Body of pancreas (tissue), 4 donors: ENCODE results near the gene MSI2. TPM values are rescaled to one million over a fixed set of nuclear protein-coding genes. Genes with fewer than 3 reads are reported as not detected.
A peak's percentile ranks its signal among the peaks of the same experiment; 100 is the strongest.

Experiments
- ATAC-seq: fragments of 150-250 bp; one replicate; pipeline ENCODE4 v1.9.1; 2016
- DNase-seq, 4 donors: peaks; one replicate each; pipeline ENCODE4 v3.0.0-alpha.2; 2019
- H3K27ac ChIP-seq, 4 donors: fragments of 200-600 bp; sonication (generic); 1 replicate in 3 of 4; 2 replicates in 1 of 4; pipeline versions ENCODE4 v1.5.1 to v1.6.1; 2016 to 2019; ENCODE audit warnings: mild to moderate bottlenecking in 1 of 4, mixed read lengths in 1 of 4, moderate library complexity in 1 of 4
- H3K27me3 ChIP-seq, 2 donors: fragments of 200-600 bp; sonication (generic); one replicate each; pipeline ENCODE4 v1.6.0; 2016; ENCODE audit warnings: mild to moderate bottlenecking in 1 of 2
- H3K36me3 ChIP-seq, 2 donors: fragments of 200-600 bp; sonication (generic); replicated peaks in 1 of 2; 2 replicates each; pipeline ENCODE4 v1.5.1; 2016; ENCODE audit warnings: low read depth in 2 of 2; ENCODE audit not compliant: insufficient read depth in 1 of 2
- H3K4me1 ChIP-seq: fragments of 200-600 bp; sonication (generic); one replicate; pipeline ENCODE4 v1.6.0; 2016
- H3K4me3 ChIP-seq, 2 donors: fragments of 200-600 bp; sonication (generic); 1 replicate in 1 of 2; 2 replicates in 1 of 2; pipeline ENCODE4 v1.5.1; 2016 to 2019
- H3K9me3 ChIP-seq, 3 donors: fragments of 200-600 bp; sonication (generic); 1 replicate in 2 of 3; 2 replicates in 1 of 3; pipeline ENCODE4 v1.5.1; 2016
- POLR2A ChIP-seq, 3 donors: fragments of 450-650 bp; IDR thresholded peaks; one replicate each; pipeline ENCODE4 v1.6.1; 2016; ENCODE audit warnings: antibody characterized with exemption in 3 of 3, mild to moderate bottlenecking in 2 of 3
- WGBS, 2 donors: methylation state at CpG; one replicate each; pipeline ENCODE4 v1.1.5; 2017; 5-methylcytosine and 5-hydroxymethylcytosine counted together
- intact Hi-C: fragments of 100-400 bp; cut with DNase I; formaldehyde crosslinking; loops from one replicate; pipeline ENCODE4 v1.15.1; 2023
- total RNA-seq, 2 donors: library from RNA; depleted of rRNA; stranded (reverse); fragments of >200 nt; gene quantifications; one replicate each; pipeline ENCODE4 v1.1.0, GENCODE V29; 2016
- TF ChIP-seq, protein P1 (sequence below), 7 experiments: fragments of 450-650 bp in 4 of 7; fragments of 200-600 bp in 3 of 7; sonication (generic) in 3 of 7; IDR thresholded peaks; one replicate each; pipeline ENCODE4 v1.5.1; 2016 to 2019; ENCODE audit warnings: antibody characterized with exemption in 7 of 7

The MSI2 gene
- total RNA-seq, 2 donors from 2014 or later = 21.1 to 28.5 TPM

DNA sequence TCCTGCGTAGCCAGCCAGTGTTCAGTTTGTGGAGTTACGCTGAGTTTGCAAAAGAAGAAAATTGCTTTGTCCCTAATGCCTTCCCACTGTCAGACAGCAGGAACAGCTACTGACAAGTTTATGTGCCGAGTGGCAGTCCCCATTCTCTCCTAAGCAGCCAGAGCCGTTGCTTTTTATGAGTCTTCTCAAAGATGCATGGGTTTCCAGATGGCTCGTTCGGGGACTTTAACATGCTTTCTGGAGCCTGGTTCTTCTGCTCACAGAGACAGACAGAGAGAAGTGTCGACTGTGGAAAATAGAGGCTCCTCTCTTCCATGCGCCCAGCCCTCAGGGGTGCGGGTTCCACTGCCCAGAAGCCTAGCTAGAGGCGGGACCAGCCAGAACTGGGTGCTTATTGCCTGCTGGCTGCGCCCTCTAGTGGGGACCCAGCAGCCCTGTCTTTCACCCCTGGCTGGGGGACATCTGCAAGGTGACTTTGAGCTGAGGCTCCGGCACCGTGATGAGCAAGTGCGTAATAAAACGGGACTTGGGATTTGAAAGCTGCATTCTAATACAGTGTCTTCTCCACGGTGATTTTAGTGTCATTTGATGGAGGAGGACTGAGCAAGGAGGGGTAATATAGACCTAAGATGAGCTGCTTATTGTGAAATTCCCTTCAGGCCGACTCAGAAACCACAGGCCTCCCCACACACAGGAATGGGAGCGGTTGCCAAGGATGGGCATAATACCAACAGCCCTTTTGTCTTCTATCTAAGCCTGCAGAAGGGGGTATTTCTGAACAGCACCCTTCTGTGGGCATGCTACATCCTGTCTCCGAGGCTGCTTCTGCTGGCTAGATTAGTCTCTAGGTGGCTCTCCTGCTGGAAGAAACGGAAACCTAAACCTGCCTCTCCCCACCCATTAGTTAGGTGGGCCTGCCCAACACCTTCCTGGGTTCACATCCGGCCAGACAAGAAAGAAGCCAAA, 415.6 kb downstream of the MSI2 start:
- intact Hi-C loops = loop anchor here (10.0 kb wide), 1 partner anchor 537 kb away; no protein-coding TSS in a partner anchor

DNA sequence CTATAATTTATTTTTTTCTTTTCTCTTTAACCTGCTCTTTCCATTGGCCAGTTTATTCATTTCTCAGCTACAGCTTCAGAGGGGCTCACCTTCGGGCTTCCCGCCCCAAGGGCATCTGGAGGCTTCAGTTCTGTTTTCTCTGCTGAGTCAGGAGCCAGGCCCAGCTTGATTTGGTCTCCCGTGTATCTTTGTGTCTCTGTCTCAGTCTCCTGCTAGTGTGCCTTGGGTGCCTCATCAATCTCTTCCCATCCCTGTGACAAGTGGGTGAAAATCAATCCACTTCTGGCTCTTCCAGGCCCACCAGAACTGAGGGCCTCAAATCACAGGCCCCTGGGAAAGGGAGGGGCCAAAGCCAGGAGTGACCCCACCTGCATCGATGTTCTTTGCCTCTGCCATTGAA, 416.6 kb downstream of the MSI2 start:
- WGBS, 2 donors = 86 to 88% methylated on average over 4 of the region's 4 CpGs
- intact Hi-C loops = loop anchor here (10.0 kb wide), 1 partner anchor 538 kb away; no protein-coding TSS in a partner anchor
- H3K36me3 ChIP-seq = no peaks in the 10 kb centered on the region
- H3K4me3 ChIP-seq = no peak overlapping the region
- DNase-seq (no peak), ATAC-seq (no peak)
- peaks cover 6% of the 10 kb centered on the region for H3K4me1 ChIP-seq
- H3K9me3 ChIP-seq = no peaks in the 10 kb centered on the region
- no peak for TF ChIP-seq POLR2A (IDR thresholded peaks at IDR 0.05)
- TF ChIP-seq, protein P1, sequence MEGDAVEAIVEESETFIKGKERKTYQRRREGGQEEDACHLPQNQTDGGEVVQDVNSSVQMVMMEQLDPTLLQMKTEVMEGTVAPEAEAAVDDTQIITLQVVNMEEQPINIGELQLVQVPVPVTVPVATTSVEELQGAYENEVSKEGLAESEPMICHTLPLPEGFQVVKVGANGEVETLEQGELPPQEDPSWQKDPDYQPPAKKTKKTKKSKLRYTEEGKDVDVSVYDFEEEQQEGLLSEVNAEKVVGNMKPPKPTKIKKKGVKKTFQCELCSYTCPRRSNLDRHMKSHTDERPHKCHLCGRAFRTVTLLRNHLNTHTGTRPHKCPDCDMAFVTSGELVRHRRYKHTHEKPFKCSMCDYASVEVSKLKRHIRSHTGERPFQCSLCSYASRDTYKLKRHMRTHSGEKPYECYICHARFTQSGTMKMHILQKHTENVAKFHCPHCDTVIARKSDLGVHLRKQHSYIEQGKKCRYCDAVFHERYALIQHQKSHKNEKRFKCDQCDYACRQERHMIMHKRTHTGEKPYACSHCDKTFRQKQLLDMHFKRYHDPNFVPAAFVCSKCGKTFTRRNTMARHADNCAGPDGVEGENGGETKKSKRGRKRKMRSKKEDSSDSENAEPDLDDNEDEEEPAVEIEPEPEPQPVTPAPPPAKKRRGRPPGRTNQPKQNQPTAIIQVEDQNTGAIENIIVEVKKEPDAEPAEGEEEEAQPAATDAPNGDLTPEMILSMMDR (IDR thresholded peaks at IDR 0.05) = no peak
- H3K27ac ChIP-seq = no peak overlapping the region
- H3K27me3 ChIP-seq = no peaks in the 10 kb centered on the region

More for the DNA sequence above, 415.6 kb downstream of the MSI2 start:
- no peak overlapping the region for H3K4me3 ChIP-seq
- H3K27ac ChIP-seq = no peak overlapping the region
- no peaks in the 10 kb centered on the region for H3K36me3 ChIP-seq
- H3K27me3 ChIP-seq = no peaks in the 10 kb centered on the region
- DNase-seq = peak; percentile 68 to 75 (median 72)
- TF ChIP-seq POLR2A (IDR thresholded peaks at IDR 0.05) = no peak
- TF ChIP-seq, protein P1 (IDR thresholded peaks at IDR 0.05) = peak; percentile 63 to 84 (median 80)
- H3K4me1 ChIP-seq = peaks cover 6% of the 10 kb centered on the region
- H3K9me3 ChIP-seq = no peaks in the 10 kb centered on the region
- WGBS, 2 donors = 37 to 40% methylated on average over 21 of the region's 21 CpGs
- peak; percentile 80 for ATAC-seq

DNA sequence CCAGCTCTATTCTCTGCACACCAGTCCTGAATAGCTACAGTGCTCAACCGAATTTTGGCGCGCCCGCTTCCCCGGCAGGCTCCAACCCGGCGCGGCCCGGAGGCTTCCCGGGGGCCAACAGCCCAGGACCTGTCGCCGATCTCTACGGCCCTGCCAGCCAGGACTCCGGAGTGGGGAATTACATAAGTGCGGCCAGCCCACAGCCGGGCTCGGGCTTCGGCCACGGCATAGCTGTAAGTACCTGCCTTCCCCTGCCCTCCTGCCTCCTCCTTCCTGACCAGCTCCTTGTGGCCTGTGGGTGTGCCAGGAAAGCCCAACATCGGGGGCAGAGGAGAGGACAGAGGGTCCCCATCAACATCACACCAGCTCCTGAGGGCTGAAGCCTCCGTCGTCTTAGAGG, 418.6 kb downstream of the MSI2 start:
- H3K27ac ChIP-seq = no peak overlapping the region
- H3K9me3 ChIP-seq = no peaks in the 10 kb centered on the region
- no peaks in the 10 kb centered on the region for H3K36me3 ChIP-seq
- no peak for DNase-seq
- no peak for ATAC-seq
- intact Hi-C loops = loop anchor here (10.0 kb wide), 1 partner anchor 540 kb away; no protein-coding TSS in a partner anchor
- TF ChIP-seq POLR2A (IDR thresholded peaks at IDR 0.05) = no peak
- TF ChIP-seq, protein P1 (IDR thresholded peaks at IDR 0.05) = no peak
- WGBS, 2 donors = 95 to 98% methylated on average over 21 to 22 of the region's 22 CpGs
- peaks cover 6% of the 10 kb centered on the region for H3K4me1 ChIP-seq
- H3K4me3 ChIP-seq = no peak overlapping the region
- no peaks in the 10 kb centered on the region for H3K27me3 ChIP-seq

DNA sequence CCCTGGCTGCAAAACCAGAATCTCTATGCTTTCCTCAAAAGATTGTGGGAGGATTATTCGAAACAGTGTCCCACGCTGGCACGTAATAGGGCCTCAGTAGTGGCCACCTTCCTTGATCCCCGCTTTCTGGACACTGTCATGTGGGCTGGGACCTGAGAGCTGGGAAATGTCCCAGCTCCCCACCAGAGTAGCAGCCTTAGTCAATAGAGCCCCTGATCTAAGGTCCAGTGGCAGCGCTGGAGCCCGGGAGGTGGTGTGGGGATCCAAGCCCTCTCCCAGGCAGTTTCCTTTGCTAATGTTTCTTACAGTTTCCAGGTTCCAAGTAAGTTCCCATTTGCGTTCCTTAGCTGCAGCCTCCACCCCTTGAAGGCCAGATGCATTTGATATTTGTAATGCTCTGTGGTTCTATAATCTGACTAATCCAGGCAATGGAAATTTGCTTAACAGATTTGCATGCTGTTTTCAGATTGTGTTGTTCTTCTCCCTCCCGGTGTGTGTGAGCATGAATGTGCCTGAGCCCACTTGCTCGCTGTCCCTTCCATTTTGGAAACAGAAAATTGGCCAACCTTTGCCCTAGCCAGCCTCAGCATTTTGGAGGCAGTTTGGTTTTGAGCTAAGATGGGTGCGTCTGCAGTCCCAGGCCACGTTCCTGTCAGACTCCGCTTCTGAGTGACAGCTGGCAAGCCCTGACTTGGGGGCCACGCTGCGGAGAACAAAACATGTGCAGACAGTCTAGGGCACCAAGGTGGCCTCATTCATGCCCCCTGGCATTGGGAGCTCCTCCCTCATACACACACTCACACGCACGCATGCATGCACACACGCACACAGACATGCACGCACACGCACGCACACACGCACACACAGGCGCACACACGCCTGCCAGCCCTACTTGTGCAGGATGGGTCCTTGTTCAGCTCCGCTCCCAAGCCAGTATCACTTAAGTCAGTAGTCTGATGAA, 419.4 kb downstream of the MSI2 start:
- Histone ChIP-seq H3K27ac (no peak overlapping the region), H3K4me3 (no peak overlapping the region), H3K9me3 (no peaks in the 10 kb centered on the region), H3K4me1 (peaks cover 6% of the 10 kb centered on the region), H3K36me3 (no peaks in the 10 kb centered on the region), H3K27me3 (no peaks in the 10 kb centered on the region)
- 93 to 94% methylated on average over 17 to 24 of the region's 24 CpGs for WGBS, 2 donors
- DNase-seq (no peak), ATAC-seq (no peak)
- TF ChIP-seq, protein P1 (IDR thresholded peaks at IDR 0.05) = no peak
- TF ChIP-seq POLR2A (IDR thresholded peaks at IDR 0.05) = no peak
- intact Hi-C loops = loop anchor here (10.0 kb wide), 1 partner anchor 541 kb away; no protein-coding TSS in a partner anchor
